ENCODE data around the gene FRMPD2.
"Not testable (repeated sequence)": the region's sequence is repeated elsewhere in the genome, so short reads cannot be mapped to it uniquely, and the experiment has no call there.

FRMPD2 gene

GRCh38 chr10:48248462-48248861 lies 26.0 kb downstream of the FRMPD2 start:
- H3K4me3 ChIP-seq (ENCODE audit: control insufficient read depth, low read depth, low read length), result no peak overlapping the region
- TF ChIP-seq CTCF (IDR thresholded peaks at IDR 0.05; ENCODE audit: control insufficient read depth, insufficient read depth, low read depth, low read length, missing control alignments), result no peak
- no peak for DNase-seq (ENCODE audit: low read depth)

GRCh38 chr10:48247680-48248079 lies 26.8 kb downstream of the FRMPD2 start:
- H3K4me3 ChIP-seq (ENCODE audit: control insufficient read depth, low read depth, low read length), result no peak overlapping the region
- no peak for DNase-seq (ENCODE audit: low read depth)
- no peak for TF ChIP-seq CTCF (IDR thresholded peaks at IDR 0.05; ENCODE audit: control insufficient read depth, insufficient read depth, low read depth, low read length, missing control alignments)

GRCh38 chr10:48246501-48246900 lies 28.0 kb downstream of the FRMPD2 start:
- H3K4me3 ChIP-seq (ENCODE audit: control insufficient read depth, low read depth, low read length), result no peak overlapping the region
- no peak for TF ChIP-seq CTCF (IDR thresholded peaks at IDR 0.05; ENCODE audit: control insufficient read depth, insufficient read depth, low read depth, low read length, missing control alignments)
- DNase-seq (ENCODE audit: low read depth), result no peak

- TF ChIP-seq CTCF (IDR thresholded peaks at IDR 0.05; ENCODE audit: control insufficient read depth, insufficient read depth, low read depth, low read length, missing control alignments), result no peak
- no peak overlapping the region for H3K4me3 ChIP-seq (ENCODE audit: control insufficient read depth, low read depth, low read length)
- DNase-seq (ENCODE audit: low read depth), result no peak
These were observed 28.5 kb downstream of the FRMPD2 start for GRCh38 chr10:48245977-48246376.

- not testable (repeated sequence) for H3K4me3 ChIP-seq (ENCODE audit: control insufficient read depth, low read depth, low read length); DNase-seq (ENCODE audit: low read depth)
These were observed 30.6 kb downstream of the FRMPD2 start for GRCh38 chr10:48243921-48244320.

GRCh38 chr10:48243487-48243886 lies 31.0 kb downstream of the FRMPD2 start:
- TF ChIP-seq CTCF (IDR thresholded peaks at IDR 0.05; ENCODE audit: control insufficient read depth, insufficient read depth, low read depth, low read length, missing control alignments), result no peak
- no peak overlapping the region for H3K4me3 ChIP-seq (ENCODE audit: control insufficient read depth, low read depth, low read length)
- DNase-seq (ENCODE audit: low read depth), result no peak

- TF ChIP-seq CTCF (IDR thresholded peaks at IDR 0.05; ENCODE audit: control insufficient read depth, insufficient read depth, low read depth, low read length, missing control alignments), result no peak
- no peak for DNase-seq (ENCODE audit: low read depth)
- H3K4me3 ChIP-seq (ENCODE audit: control insufficient read depth, low read depth, low read length), result no peak overlapping the region
These were observed 32.2 kb downstream of the FRMPD2 start for GRCh38 chr10:48242171-48242904.
